Stomach (tissue), 4 donors: ENCODE data around the gene NEDD4L.

ENCODE experiments used
- CTCF ChIP-seq, 7 experiments: fragments of 450-650 bp in 4 of 7; fragments of 200-600 bp in 3 of 7; sonication (generic) in 3 of 7; IDR thresholded peaks; one replicate each; pipeline ENCODE4 v1.5.1; 2016 to 2019; ENCODE audit warnings: antibody characterized with exemption in 7 of 7, control low read depth in 2 of 7, mild to moderate bottlenecking in 1 of 7
- POLR2A ChIP-seq, 4 donors: fragments of 450-650 bp; IDR thresholded peaks; one replicate each; pipeline ENCODE4 v1.6.1; 2016; ENCODE audit warnings: antibody characterized with exemption in 4 of 4, control low read depth in 2 of 4, mild to moderate bottlenecking in 1 of 4, moderate library complexity in 1 of 4
- POLR2AphosphoS5 ChIP-seq, 3 donors: sonication (generic); formaldehyde crosslinking; IDR thresholded peaks; one replicate each; pipeline ENCODE4 v1.6.1; 2016; ENCODE audit warnings: antibody characterized with exemption in 3 of 3

GRCh38 chr18:58183226-58183625, 139.2 kb downstream of the NEDD4L start:
- TF ChIP-seq CTCF (IDR thresholded peaks at IDR 0.05) (no peak), POLR2A (IDR thresholded peaks at IDR 0.05) (no peak), POLR2AphosphoS5 (IDR thresholded peaks at IDR 0.05) (no peak)
